Trophoblast cell (in vitro differentiated cells and primary cell): ENCODE data around the gene TPM1.

Experiments used
- DNase-seq, 2 donors: peaks; one replicate each; pipeline ENCODE4 v3.0.0-alpha.2; 2016
- H2AFZ ChIP-seq: 2 replicates; pipeline ENCODE4 v1.6.1; 2013; ENCODE audit warnings: low read length, moderate library complexity, mild to moderate bottlenecking; ENCODE audit not compliant: insufficient read depth, poor library complexity
- H2AK5ac ChIP-seq: 2 replicates; pipeline ENCODE4 v1.6.1; 2013; ENCODE audit warnings: mild to moderate bottlenecking, low read length
- H2BK120ac ChIP-seq: 2 replicates; pipeline ENCODE4 v1.6.1; 2013; ENCODE audit warnings: low read length, mild to moderate bottlenecking, moderate library complexity; ENCODE audit not compliant: insufficient read depth, poor library complexity
- H2BK12ac ChIP-seq: 2 replicates; pipeline ENCODE4 v1.6.1; 2013; ENCODE audit warnings: mild to moderate bottlenecking, low read length, moderate library complexity
- H2BK5ac ChIP-seq: 2 replicates; pipeline ENCODE4 v1.6.1; 2013; ENCODE audit warnings: low read length, low read depth, moderate library complexity, mild to moderate bottlenecking; ENCODE audit not compliant: poor library complexity
- H3K14ac ChIP-seq: 2 replicates; pipeline ENCODE4 v1.6.1; 2013; ENCODE audit warnings: mild to moderate bottlenecking, low read length
- H3K18ac ChIP-seq: 2 replicates; pipeline ENCODE4 v1.6.1; 2013; ENCODE audit warnings: mild to moderate bottlenecking, low read length
- H3K23ac ChIP-seq: 2 replicates; pipeline ENCODE4 v1.6.1; 2013; ENCODE audit warnings: low read length
- H3K27ac ChIP-seq: 2 replicates; pipeline ENCODE4 v1.5.1; 2013; ENCODE audit warnings: low read depth, mild to moderate bottlenecking, inconsistent platforms, low read length, moderate library complexity
- H3K27me3 ChIP-seq: 2 replicates; pipeline ENCODE4 v1.6.1; 2013; ENCODE audit warnings: inconsistent platforms, mild to moderate bottlenecking, low read length, moderate library complexity; ENCODE audit not compliant: insufficient read depth
- H3K36me3 ChIP-seq, 2 experiments: 1 replicate in 1 of 2; 2 replicates in 1 of 2; pipeline ENCODE4 v1.6.1; 2013; ENCODE audit warnings: low read length in 2 of 2, mild to moderate bottlenecking in 2 of 2, moderate library complexity in 1 of 2; ENCODE audit not compliant: insufficient read depth in 2 of 2, control insufficient read depth in 1 of 2
- H3K4ac ChIP-seq: 2 replicates; pipeline ENCODE4 v1.6.1; 2013; ENCODE audit warnings: low read depth, mild to moderate bottlenecking, low read length, moderate library complexity
- H3K4me1 ChIP-seq, 2 experiments: 1 replicate in 1 of 2; 2 replicates in 1 of 2; pipeline ENCODE4 v1.6.1; 2013; ENCODE audit warnings: low read length in 2 of 2, mild to moderate bottlenecking in 2 of 2, moderate library complexity in 1 of 2; ENCODE audit not compliant: insufficient read depth in 2 of 2, control insufficient read depth in 1 of 2
- H3K4me2 ChIP-seq: 2 replicates; pipeline ENCODE4 v1.6.1; 2013; ENCODE audit warnings: inconsistent platforms, mild to moderate bottlenecking, low read length, moderate library complexity
- H3K4me3 ChIP-seq: 2 replicates; pipeline ENCODE4 v1.5.1; 2013; ENCODE audit warnings: mild to moderate bottlenecking, low read depth, low read length, inconsistent platforms
- H3K79me1 ChIP-seq: one replicate; pipeline ENCODE4 v1.6.1; 2013; ENCODE audit warnings: low read length
- H3K79me2 ChIP-seq: 2 replicates; pipeline ENCODE4 v1.6.1; 2013; ENCODE audit warnings: low read length, mild to moderate bottlenecking; ENCODE audit not compliant: control insufficient read depth, insufficient read depth, poor library complexity
- H3K9ac ChIP-seq: 2 replicates; pipeline ENCODE4 v1.6.1; 2013; ENCODE audit warnings: mild to moderate bottlenecking, low read length
- H3K9me3 ChIP-seq: 2 replicates; pipeline ENCODE4 v1.6.1; 2013; ENCODE audit warnings: low read depth, mild to moderate bottlenecking, control low read depth, inconsistent platforms, low read length; ENCODE audit not compliant: insufficient read depth
- H4K12ac ChIP-seq: 2 replicates; pipeline ENCODE4 v1.6.1; 2013; ENCODE audit warnings: low read depth, mild to moderate bottlenecking, low read length, moderate library complexity
- H4K8ac ChIP-seq: 2 replicates; pipeline ENCODE4 v1.6.1; 2013; ENCODE audit warnings: low read depth, mild to moderate bottlenecking, low read length, moderate library complexity
- H4K91ac ChIP-seq: one replicate; pipeline ENCODE4 v1.6.1; 2013; ENCODE audit warnings: low read depth, mild to moderate bottlenecking, low read length, moderate library complexity
- WGBS: extraction: QIAGEN DNeasy Blood & Tissue Kit; methylation state at CpG from one replicate; pipeline ENCODE4 v1.1.7; 2013; ENCODE audit warnings: missing lambda C conversion rate; ENCODE audit not compliant: insufficient read length, insufficient coverage; ENCODE audit errors: extremely low coverage; 5-methylcytosine and 5-hydroxymethylcytosine counted together

Gene TPM1

DNA sequence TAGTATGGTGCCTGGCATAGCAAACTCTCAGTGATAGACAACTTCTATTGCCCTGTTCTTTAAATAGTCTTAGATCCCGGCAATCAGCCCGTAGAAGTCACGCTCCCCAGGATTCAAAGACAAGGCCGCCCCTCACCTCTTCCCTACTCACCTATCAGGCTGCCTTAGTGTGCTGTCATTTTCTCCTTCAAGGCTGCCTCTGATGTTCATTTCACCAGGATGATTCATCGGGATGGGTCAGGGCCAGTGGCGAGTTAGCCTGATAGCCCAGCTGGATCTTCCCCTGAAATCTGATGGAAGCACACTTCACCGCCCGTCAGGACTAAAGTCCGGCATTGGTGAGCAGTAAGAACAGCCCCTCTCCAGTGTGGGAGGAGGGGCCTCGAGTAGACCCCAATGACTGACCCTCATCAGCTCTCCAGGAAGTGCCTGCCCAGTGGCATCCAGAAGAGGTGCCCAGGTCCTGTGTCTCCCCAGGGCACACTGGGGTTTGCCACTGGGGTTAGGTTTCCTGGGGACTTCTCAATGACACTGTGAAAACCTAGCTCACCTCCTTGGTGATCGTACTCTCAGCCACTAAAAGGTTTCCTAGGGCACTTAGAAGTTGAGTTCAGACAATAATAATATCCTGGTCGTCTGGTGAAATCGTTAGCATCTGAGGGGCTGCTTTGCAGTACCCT, 37.5 kb downstream of the TPM1 start:
- H3K9me3 ChIP-seq: no peaks in the 10 kb centered on the region
- peak overlapping the region; percentile 3 for H2AK5ac ChIP-seq
- H3K18ac ChIP-seq: no peak overlapping the region
- no peak overlapping the region for H3K27ac ChIP-seq
- peak overlapping the region; percentile 37 for H2BK120ac ChIP-seq
- H2BK5ac ChIP-seq: no peak overlapping the region
- H3K4me1 ChIP-seq: peaks cover 30 to 41% of the 10 kb centered on the region in 2 experiments
- no peak overlapping the region for H2AFZ ChIP-seq
- H4K8ac ChIP-seq: no peak overlapping the region
- no peak overlapping the region for H3K23ac ChIP-seq
- H3K79me2 ChIP-seq: no peaks in the 10 kb centered on the region
- H3K4me3 ChIP-seq: no peak overlapping the region
- peak overlapping the region; percentile 51 for H2BK12ac ChIP-seq
- peak overlapping the region; percentile 26 for H3K14ac ChIP-seq
- H3K4me2 ChIP-seq: no peak overlapping the region
- peak overlapping the region; percentile 52 for H4K91ac ChIP-seq
- no peak overlapping the region for H3K9ac ChIP-seq
- no peaks in the 10 kb centered on the region for H3K36me3 ChIP-seq
- H3K79me1 ChIP-seq: peaks cover 24% of the 10 kb centered on the region
- WGBS: no CpG with 5 or more reads among the region's 13 CpGs
- no peak overlapping the region for H4K12ac ChIP-seq
- DNase-seq: peak; percentile 85 to 90
- no peaks in the 10 kb centered on the region for H3K27me3 ChIP-seq
- H3K4ac ChIP-seq: no peak overlapping the region

DNA sequence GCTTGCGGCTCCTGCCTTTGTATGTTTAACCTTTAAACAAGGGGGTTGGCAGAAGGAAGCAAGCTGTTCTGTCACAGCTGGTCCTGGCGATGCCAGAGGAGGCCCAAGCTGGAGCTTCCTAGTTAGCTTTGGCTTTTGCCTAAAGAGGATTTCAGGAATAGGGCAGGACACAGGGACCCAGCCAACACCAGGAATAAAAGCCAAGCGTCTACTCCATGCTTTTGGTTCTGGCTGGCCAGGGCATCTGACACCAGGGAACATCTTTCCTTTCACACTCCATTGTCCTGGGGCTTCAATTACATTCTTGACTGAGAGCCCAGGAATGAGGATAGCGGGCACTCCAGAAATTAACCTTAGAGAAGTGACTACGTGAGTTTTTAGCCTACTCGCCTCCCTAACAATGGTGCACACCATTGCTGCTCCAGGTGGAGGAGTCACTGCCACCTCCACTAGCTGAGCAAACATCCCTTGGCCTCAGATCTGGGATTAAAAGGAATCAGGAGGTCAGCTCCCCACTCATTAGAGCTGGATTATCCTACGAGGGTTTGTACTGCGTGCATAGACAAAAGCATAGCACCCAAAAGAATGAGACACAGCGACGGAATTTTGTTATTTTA, 38.2 kb downstream of the TPM1 start:
- DNase-seq: no peak
- H3K79me1 ChIP-seq: peaks cover 22% of the 10 kb centered on the region
- H3K18ac ChIP-seq: no peak overlapping the region
- H2BK120ac ChIP-seq: peak overlapping the region; percentile 37
- no peaks in the 10 kb centered on the region for H3K9me3 ChIP-seq
- peak overlapping the region; percentile 51 for H2BK12ac ChIP-seq
- H2AK5ac ChIP-seq: no peak overlapping the region
- no peak overlapping the region for H4K12ac ChIP-seq
- no peaks in the 10 kb centered on the region for H3K79me2 ChIP-seq
- H2AFZ ChIP-seq: no peak overlapping the region
- H3K4me2 ChIP-seq: no peak overlapping the region
- peak overlapping the region; percentile 35 for H2BK5ac ChIP-seq
- peak overlapping the region; percentile 52 for H4K91ac ChIP-seq
- no peak overlapping the region for H3K4me3 ChIP-seq
- H3K4me1 ChIP-seq: peaks cover 26 to 34% of the 10 kb centered on the region in 2 experiments
- no peak overlapping the region for H3K23ac ChIP-seq
- H3K36me3 ChIP-seq: no peaks in the 10 kb centered on the region
- peak overlapping the region; percentile 33 for H3K14ac ChIP-seq
- H3K27me3 ChIP-seq: no peaks in the 10 kb centered on the region
- WGBS: no CpG with 5 or more reads among the region's 10 CpGs
- no peak overlapping the region for H4K8ac ChIP-seq
- H3K4ac ChIP-seq: no peak overlapping the region
- H3K27ac ChIP-seq: no peak overlapping the region
- H3K9ac ChIP-seq: no peak overlapping the region

DNA sequence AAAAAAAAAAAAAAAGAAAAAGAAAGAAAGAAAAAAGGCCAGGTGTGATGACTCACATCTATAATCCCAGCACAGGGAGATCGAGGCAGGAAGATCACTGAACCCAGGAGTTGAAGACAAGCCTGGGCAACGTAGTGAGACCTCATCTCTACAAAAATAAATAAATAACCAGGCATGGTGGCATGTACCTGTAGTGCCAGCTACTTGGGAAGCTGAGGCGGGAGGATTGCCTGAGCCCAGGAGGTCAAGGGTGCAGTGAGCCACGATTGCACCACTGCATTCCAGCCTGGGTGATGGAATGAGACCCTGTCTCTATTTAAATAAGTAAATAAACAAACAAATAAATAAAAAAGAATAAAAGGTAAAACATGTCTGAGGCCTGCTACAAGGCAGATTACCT, 39.8 kb downstream of the TPM1 start:
- WGBS: no CpG with 5 or more reads among the region's 4 CpGs
- no peak overlapping the region for H4K91ac ChIP-seq

GRCh38 chr15:63083044-63083443, 40.5 kb downstream of the TPM1 start:
- DNase-seq: peak; percentile 43 to 53
- H3K4me1 ChIP-seq: peaks cover 25 to 27% of the 10 kb centered on the region in 2 experiments
- H3K79me1 ChIP-seq: peaks cover 17% of the 10 kb centered on the region
- no CpG with 5 or more reads among the region's 12 CpGs for WGBS
- H3K23ac ChIP-seq: no peak overlapping the region
- H3K18ac ChIP-seq: no peak overlapping the region
- peak overlapping the region; percentile 9 for H2BK5ac ChIP-seq
- H2BK120ac ChIP-seq: no peak overlapping the region
- H3K9ac ChIP-seq: no peak overlapping the region
- no peak overlapping the region for H4K12ac ChIP-seq
- peak overlapping the region; percentile 43 for H2BK12ac ChIP-seq
- peak overlapping the region; percentile 9 for H3K4ac ChIP-seq
- H3K79me2 ChIP-seq: peaks cover 1% of the 10 kb centered on the region
- no peak overlapping the region for H3K4me2 ChIP-seq
- H4K8ac ChIP-seq: peak overlapping the region; percentile 50
- H3K4me3 ChIP-seq: no peak overlapping the region
- no peaks in the 10 kb centered on the region for H3K36me3 ChIP-seq
- H3K9me3 ChIP-seq: peaks cover 2% of the 10 kb centered on the region
- H2AK5ac ChIP-seq: peak overlapping the region; percentile 6
- peak overlapping the region; percentile 49 for H3K27ac ChIP-seq
- no peak overlapping the region for H3K14ac ChIP-seq
- H2AFZ ChIP-seq: no peak overlapping the region
- H4K91ac ChIP-seq: peak overlapping the region; percentile 71
- no peaks in the 10 kb centered on the region for H3K27me3 ChIP-seq

More for the DNA sequence above, 39.8 kb downstream of the TPM1 start:
- Histone ChIP-seq H3K36me3 (no peaks in the 10 kb centered on the region), H3K9ac (no peak overlapping the region), H2BK12ac (peak overlapping the region; percentile 6), H3K18ac (no peak overlapping the region), H2AK5ac (no peak overlapping the region), H3K14ac (peak overlapping the region; percentile 28), H3K9me3 (peaks cover 2% of the 10 kb centered on the region), H3K27ac (peak overlapping the region; percentile 49), H3K4me3 (no peak overlapping the region), H3K4ac (peak overlapping the region; percentile 15), H2BK5ac (peak overlapping the region; percentile 16), H2AFZ (no peak overlapping the region), H4K8ac (no peak overlapping the region), H4K12ac (no peak overlapping the region), H2BK120ac (peak overlapping the region; percentile 56), H3K27me3 (no peaks in the 10 kb centered on the region), H3K4me2 (no peak overlapping the region), H3K4me1 (peaks cover 24 to 26% of the 10 kb centered on the region in 2 experiments), H3K79me2 (no peaks in the 10 kb centered on the region), H3K79me1 (peaks cover 16% of the 10 kb centered on the region), H3K23ac (no peak overlapping the region)
- no peak for DNase-seq
